Kidney (tissue), 14 donors: ENCODE measurements around the gene NTHL1. TPM values are rescaled to one million over a fixed set of nuclear protein-coding genes. Genes with fewer than 3 reads are reported as not detected.

Experiments used
- DNase-seq, 5 donors: peaks; one replicate each; pipeline ENCODE4 v3.0.0-alpha.2; 2013 to 2020
- FAIRE-seq: peaks from 2 replicates; lab custom pipeline; 2012; peaks lifted over from hg19 to GRCh38; lab: Jason Lieb, UNC
- H3K27ac ChIP-seq, 2 donors: one replicate each; pipeline ENCODE4 v1.7.0; 2013; ENCODE audit warnings: low read depth in 2 of 2, low read length in 2 of 2, inconsistent platforms in 1 of 2
- H3K27me3 ChIP-seq: one replicate; pipeline ENCODE4 v1.7.1; 2013; ENCODE audit warnings: low read length, inconsistent platforms; ENCODE audit not compliant: control insufficient read depth, insufficient read depth
- H3K36me3 ChIP-seq, 3 donors: one replicate each; pipeline versions ENCODE4 v1.7.0 to v1.7.1; 2013; ENCODE audit warnings: low read length in 3 of 3, control low read depth in 1 of 3, inconsistent platforms in 1 of 3; ENCODE audit not compliant: insufficient read depth in 3 of 3, control insufficient read depth in 2 of 3
- H3K4me1 ChIP-seq, 3 donors: one replicate each; pipeline versions ENCODE4 v1.7.0 to v1.7.1; 2013; ENCODE audit warnings: low read length in 3 of 3, inconsistent platforms in 1 of 3, low read depth in 1 of 3; ENCODE audit not compliant: control insufficient read depth in 2 of 3, insufficient read depth in 2 of 3
- H3K4me3 ChIP-seq, 3 donors: one replicate each; pipeline versions ENCODE4 v1.7.0 to v1.8.1; 2013; ENCODE audit warnings: low read length in 3 of 3, control low read depth in 1 of 3, inconsistent platforms in 1 of 3
- H3K9ac ChIP-seq, 3 donors: one replicate each; pipeline versions ENCODE4 v1.7.0 to v1.7.1; 2013; ENCODE audit warnings: low read length in 3 of 3, control low read depth in 1 of 3, inconsistent platforms in 1 of 3
- H3K9me3 ChIP-seq, 3 donors: one replicate each; pipeline versions ENCODE4 v1.7.0 to v1.7.1; 2013; ENCODE audit warnings: low read length in 3 of 3, control low read depth in 1 of 3, inconsistent platforms in 1 of 3; ENCODE audit not compliant: control insufficient read depth in 2 of 3, insufficient read depth in 1 of 3
- CTCF ChIP-seq: IDR thresholded peaks from 3 replicates; pipeline ENCODE4 v1.5.1; 2012; ENCODE audit warnings: mild to moderate bottlenecking, moderate library complexity, borderline replicate concordance; ENCODE audit not compliant: insufficient read depth; ENCODE audit errors: extremely low read depth
- intact Hi-C: fragments of 100-400 bp; cut with DNase I; formaldehyde crosslinking; loops from one replicate; pipeline ENCODE4 v1.11.1; 2022
- polyA plus RNA-seq: library from polyadenylated mRNA; stranded (reverse); fragments of 350-450 nt; fragmentation: Illumina TruSeq; extraction: RNeasy Lipid Tissue Mini Kit (QIAGEN cat#74804); gene quantifications from one replicate; pipeline ENCODE4 v1.2.3, GENCODE V29; 2014; ENCODE audit warnings: low read depth, low replicate concordance; ENCODE audit not compliant: insufficient read depth
- total RNA-seq: library from RNA; stranded (reverse); fragmentation: NEBNext Ultra II Directional; extraction: Animal tissue kit (Norgen Biotek cat#: 25700); gene quantifications from one replicate; pipeline ENCODE4 v1.2.1, GENCODE V29; 2021
- donor health status: control.
- donor health status: control.
- donor health status: control.
- donor health status: control.
- donor health status: control.
- donor health status: DM: yes; HTN: yes; CAD: no.
- donor health status: Normal renal cell carcinoma (clear cell type).

NTHL1 gene
- total and polyA plus RNA-seq, 2 donors from 2014 or later = 15.3 to 36.0 TPM

- Histone ChIP-seq H3K9me3 (no peaks in the 10 kb centered on the region), H3K4me1 (no peaks in the 10 kb centered on the region), H3K4me3 (no peak overlapping the region), H3K27me3 (no peaks in the 10 kb centered on the region), H3K27ac (no peak overlapping the region), H3K36me3 (peaks cover 2 to 35% (median 22%) of the 10 kb centered on the region in 3 donors), H3K9ac (no peak overlapping the region)
- no peak for TF ChIP-seq CTCF
- FAIRE-seq (no peak), DNase-seq (no peak)
- intact Hi-C loops = no loop called here
Measured at GRCh38 chr16:2066139-2066538, 18.5 kb upstream of the NTHL1 start.

DNA sequence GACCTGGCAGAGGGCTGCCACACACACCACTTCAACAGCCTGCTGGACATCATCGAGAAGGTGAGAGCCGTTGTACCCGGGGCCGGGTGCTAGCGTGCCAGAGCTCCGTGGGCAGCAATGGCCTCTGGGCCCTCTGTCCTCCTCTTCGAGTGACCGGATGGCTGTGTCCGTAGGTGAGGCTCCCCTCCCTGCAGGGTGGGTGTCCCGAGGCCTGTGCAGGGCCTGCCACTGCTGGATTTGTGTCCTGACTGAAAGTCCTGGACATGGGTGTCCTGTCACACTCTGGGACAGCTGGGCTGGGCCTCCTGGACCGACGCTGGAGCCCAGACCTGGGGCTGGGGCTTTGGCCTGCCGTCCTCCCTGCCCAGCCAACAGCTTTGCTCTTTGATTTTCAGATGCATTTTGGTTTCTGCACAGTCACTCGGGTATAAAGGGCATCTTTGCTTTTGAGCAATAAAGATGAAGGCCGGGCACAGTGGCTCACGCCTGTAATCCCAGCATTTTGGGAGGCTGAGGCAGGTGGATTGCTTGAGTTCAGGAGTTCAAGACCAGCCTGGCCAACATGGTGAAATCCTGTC is 16.8 kb upstream of the NTHL1 start:
- Histone ChIP-seq H3K4me1 (no peaks in the 10 kb centered on the region), H3K27ac (no peak overlapping the region), H3K36me3 (peaks cover 2 to 36% (median 17%) of the 10 kb centered on the region in 3 donors), H3K27me3 (no peaks in the 10 kb centered on the region), H3K4me3 (no peak overlapping the region), H3K9me3 (no peaks in the 10 kb centered on the region), H3K9ac (no peak overlapping the region)
- FAIRE-seq = no peak
- intact Hi-C loops = no loop called here
- no peak for DNase-seq
- no peak for TF ChIP-seq CTCF

GRCh38 chr16:2063861-2064260 is 16.2 kb upstream of the NTHL1 start:
- Histone ChIP-seq H3K4me3 (no peak overlapping the region), H3K27me3 (no peaks in the 10 kb centered on the region), H3K4me1 (no peaks in the 10 kb centered on the region), H3K36me3 (peaks cover 2 to 36% (median 17%) of the 10 kb centered on the region in 3 donors), H3K27ac (no peak overlapping the region), H3K9ac (no peak overlapping the region), H3K9me3 (no peaks in the 10 kb centered on the region)
- DNase-seq = no peak
- FAIRE-seq = no peak
- no peak for TF ChIP-seq CTCF
- intact Hi-C loops = no loop called here

- no peak for TF ChIP-seq CTCF
- DNase-seq = no peak
- H3K27me3 ChIP-seq = no peaks in the 10 kb centered on the region
- H3K4me1 ChIP-seq = no peaks in the 10 kb centered on the region
- FAIRE-seq = no peak
- H3K9me3 ChIP-seq = no peaks in the 10 kb centered on the region
- H3K4me3 ChIP-seq = no peak overlapping the region
- H3K27ac ChIP-seq = no peak overlapping the region
- intact Hi-C loops = no loop called here
- H3K36me3 ChIP-seq = peaks cover 2 to 32% (median 17%) of the 10 kb centered on the region in 3 donors
- no peak overlapping the region for H3K9ac ChIP-seq
Measured at GRCh38 chr16:2062801-2063200, 15.2 kb upstream of the NTHL1 start.
